Stimulated activated naive CD8-positive, alpha-beta T cell treated with anti-CD3 and anti-CD28 coated beads, Interleukin-15, Interleukin-2, amounts not matched to agents 100 ng/mL and 50 ng/mL, for 24 hours (primary cell): Measurements from ENCODE around the gene ADNP.

Source experiments
- H3K27ac Mint-ChIP-seq: one replicate; pipeline ENCODE4 v1.8.0; 2021; ENCODE audit warnings: mild to moderate bottlenecking, mixed read lengths
- H3K27me3 Mint-ChIP-seq: one replicate; pipeline ENCODE4 v1.8.0; 2021; ENCODE audit warnings: mixed read lengths
- H3K36me3 Mint-ChIP-seq: one replicate; pipeline ENCODE4 v1.8.0; 2021; ENCODE audit warnings: low read depth, mixed read lengths
- H3K4me1 Mint-ChIP-seq: one replicate; pipeline ENCODE4 v1.8.0; 2021; ENCODE audit warnings: low read depth, mixed read lengths
- H3K4me3 Mint-ChIP-seq: one replicate; pipeline ENCODE4 v1.8.0; 2021; ENCODE audit warnings: mild to moderate bottlenecking, mixed read lengths
- H3K9me3 Mint-ChIP-seq: one replicate; pipeline ENCODE4 v1.8.0; 2021; ENCODE audit warnings: mixed read lengths

The ADNP gene

GRCh38 chr20:50861012-50861411 lies 70.2 kb downstream of the ADNP start:
- Mint-ChIP-seq H3K27me3 (no peaks in the 10 kb centered on the region), H3K36me3 (no peaks in the 10 kb centered on the region), H3K27ac (no peak overlapping the region)

GRCh38 chr20:50859161-50859560 lies 72.1 kb downstream of the ADNP start:
- no peaks in the 10 kb centered on the region for H3K27me3 Mint-ChIP-seq
- H3K4me1 Mint-ChIP-seq, result no peaks in the 10 kb centered on the region
- H3K36me3 Mint-ChIP-seq, result peaks cover 5% of the 10 kb centered on the region
- H3K27ac Mint-ChIP-seq, result no peak overlapping the region
- no peaks in the 10 kb centered on the region for H3K9me3 Mint-ChIP-seq
- no peak overlapping the region for H3K4me3 Mint-ChIP-seq

More at GRCh38 chr20:50861012-50861411, 70.2 kb downstream of the ADNP start:
- Mint-ChIP-seq H3K9me3 (no peaks in the 10 kb centered on the region), H3K4me1 (no peaks in the 10 kb centered on the region), H3K4me3 (no peak overlapping the region)

- Mint-ChIP-seq H3K4me1 (no peaks in the 10 kb centered on the region), H3K36me3 (peaks cover 5% of the 10 kb centered on the region), H3K27me3 (no peaks in the 10 kb centered on the region), H3K4me3 (no peak overlapping the region), H3K27ac (no peak overlapping the region), H3K9me3 (no peaks in the 10 kb centered on the region)
Observed at GRCh38 chr20:50858525-50858924, 72.7 kb downstream of the ADNP start.

GRCh38 chr20:50857348-50857747 lies 73.9 kb downstream of the ADNP start:
- H3K4me3 Mint-ChIP-seq, result no peak overlapping the region
- H3K36me3 Mint-ChIP-seq, result peaks cover 5% of the 10 kb centered on the region
- no peaks in the 10 kb centered on the region for H3K27me3 Mint-ChIP-seq
- H3K4me1 Mint-ChIP-seq, result no peaks in the 10 kb centered on the region
- H3K9me3 Mint-ChIP-seq, result no peaks in the 10 kb centered on the region
- no peak overlapping the region for H3K27ac Mint-ChIP-seq

- no peak overlapping the region for H3K4me3 Mint-ChIP-seq
- H3K27ac Mint-ChIP-seq, result no peak overlapping the region
- H3K36me3 Mint-ChIP-seq, result peaks cover 5% of the 10 kb centered on the region
Observed at GRCh38 chr20:50856475-50857041, 74.7 kb downstream of the ADNP start.

GRCh38 chr20:50855498-50856474 lies 75.5 kb downstream of the ADNP start:
- H3K4me3 Mint-ChIP-seq, result no peak overlapping the region
- peaks cover 5% of the 10 kb centered on the region for H3K36me3 Mint-ChIP-seq
- H3K27me3 Mint-ChIP-seq, result no peaks in the 10 kb centered on the region
- no peaks in the 10 kb centered on the region for H3K9me3 Mint-ChIP-seq
- no peak overlapping the region for H3K27ac Mint-ChIP-seq
- H3K4me1 Mint-ChIP-seq, result no peaks in the 10 kb centered on the region

More at GRCh38 chr20:50856475-50857041, 74.7 kb downstream of the ADNP start:
- Mint-ChIP-seq H3K27me3 (no peaks in the 10 kb centered on the region), H3K9me3 (no peaks in the 10 kb centered on the region), H3K4me1 (no peaks in the 10 kb centered on the region)

- H3K4me3 Mint-ChIP-seq, result no peak overlapping the region
- peaks cover 6% of the 10 kb centered on the region for H3K4me1 Mint-ChIP-seq
- no peaks in the 10 kb centered on the region for H3K27me3 Mint-ChIP-seq
- H3K36me3 Mint-ChIP-seq, result peaks cover 5% of the 10 kb centered on the region
- H3K27ac Mint-ChIP-seq, result no peak overlapping the region
- no peaks in the 10 kb centered on the region for H3K9me3 Mint-ChIP-seq
Observed at GRCh38 chr20:50854506-50855249, 76.6 kb downstream of the ADNP start.

GRCh38 chr20:50852085-50852484 lies 79.2 kb downstream of the ADNP start:
- no peak overlapping the region for H3K4me3 Mint-ChIP-seq
- H3K27me3 Mint-ChIP-seq, result no peaks in the 10 kb centered on the region
- H3K9me3 Mint-ChIP-seq, result no peaks in the 10 kb centered on the region
- H3K4me1 Mint-ChIP-seq, result peaks cover 6% of the 10 kb centered on the region
- peak overlapping the region; percentile 68 for H3K27ac Mint-ChIP-seq
- H3K36me3 Mint-ChIP-seq, result peaks cover 5% of the 10 kb centered on the region

- Mint-ChIP-seq H3K4me1 (peaks cover 6% of the 10 kb centered on the region), H3K27ac (no peak overlapping the region), H3K36me3 (peaks cover 9% of the 10 kb centered on the region), H3K9me3 (no peaks in the 10 kb centered on the region), H3K27me3 (no peaks in the 10 kb centered on the region), H3K4me3 (no peak overlapping the region)
Observed at GRCh38 chr20:50850721-50851286, 80.4 kb downstream of the ADNP start.

- Mint-ChIP-seq H3K4me1 (peaks cover 19% of the 10 kb centered on the region), H3K27me3 (no peaks in the 10 kb centered on the region), H3K27ac (peak overlapping the region; percentile 31), H3K36me3 (peaks cover 4% of the 10 kb centered on the region), H3K9me3 (no peaks in the 10 kb centered on the region), H3K4me3 (no peak overlapping the region)
Observed at GRCh38 chr20:50848846-50849673, 82.2 kb downstream of the ADNP start.

GRCh38 chr20:50848341-50848808 lies 82.9 kb downstream of the ADNP start:
- H3K27me3 Mint-ChIP-seq, result no peaks in the 10 kb centered on the region
- no peaks in the 10 kb centered on the region for H3K9me3 Mint-ChIP-seq
- peaks cover 23% of the 10 kb centered on the region for H3K4me1 Mint-ChIP-seq
- no peak overlapping the region for H3K4me3 Mint-ChIP-seq
- peaks cover 4% of the 10 kb centered on the region for H3K36me3 Mint-ChIP-seq
- no peak overlapping the region for H3K27ac Mint-ChIP-seq

- Mint-ChIP-seq H3K27ac (no peak overlapping the region), H3K9me3 (no peaks in the 10 kb centered on the region), H3K4me3 (no peak overlapping the region), H3K36me3 (peaks cover 4% of the 10 kb centered on the region), H3K4me1 (peaks cover 22% of the 10 kb centered on the region), H3K27me3 (no peaks in the 10 kb centered on the region)
Observed at GRCh38 chr20:50845566-50846215, 85.5 kb downstream of the ADNP start.

GRCh38 chr20:50844430-50845100 lies 86.7 kb downstream of the ADNP start:
- Mint-ChIP-seq H3K9me3 (no peaks in the 10 kb centered on the region), H3K4me3 (no peak overlapping the region), H3K36me3 (peaks cover 4% of the 10 kb centered on the region), H3K27me3 (no peaks in the 10 kb centered on the region), H3K27ac (peak overlapping the region; percentile 65), H3K4me1 (peaks cover 17% of the 10 kb centered on the region)
